ENCODE data around the gene SCEL.
"Not testable (repeated sequence)": the region's sequence is repeated elsewhere in the genome, so short reads cannot be mapped to it uniquely, and the experiment has no call there.

DNA sequence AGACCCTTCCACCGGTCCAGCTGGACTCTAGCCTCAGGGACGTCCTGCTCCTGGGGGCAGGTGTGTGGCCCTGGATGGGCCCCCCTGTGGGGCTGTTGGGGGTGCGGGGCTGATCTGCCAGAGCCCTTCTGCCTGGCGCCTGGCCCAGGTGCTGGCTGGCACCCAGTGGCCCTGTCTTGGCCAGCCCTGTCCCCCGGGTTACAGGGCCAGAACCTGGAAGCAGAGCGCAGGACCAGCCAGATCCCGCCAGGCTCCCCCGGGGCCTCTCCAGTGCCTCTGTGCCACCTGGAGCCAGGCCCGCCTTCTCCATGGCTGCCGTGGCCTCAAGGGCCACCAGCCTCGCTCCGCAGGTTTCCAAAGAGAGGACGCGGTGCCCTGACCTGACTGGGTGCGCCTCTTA is 127.3 kb downstream of the SCEL start:
- TF ChIP-seq, protein P1, sequence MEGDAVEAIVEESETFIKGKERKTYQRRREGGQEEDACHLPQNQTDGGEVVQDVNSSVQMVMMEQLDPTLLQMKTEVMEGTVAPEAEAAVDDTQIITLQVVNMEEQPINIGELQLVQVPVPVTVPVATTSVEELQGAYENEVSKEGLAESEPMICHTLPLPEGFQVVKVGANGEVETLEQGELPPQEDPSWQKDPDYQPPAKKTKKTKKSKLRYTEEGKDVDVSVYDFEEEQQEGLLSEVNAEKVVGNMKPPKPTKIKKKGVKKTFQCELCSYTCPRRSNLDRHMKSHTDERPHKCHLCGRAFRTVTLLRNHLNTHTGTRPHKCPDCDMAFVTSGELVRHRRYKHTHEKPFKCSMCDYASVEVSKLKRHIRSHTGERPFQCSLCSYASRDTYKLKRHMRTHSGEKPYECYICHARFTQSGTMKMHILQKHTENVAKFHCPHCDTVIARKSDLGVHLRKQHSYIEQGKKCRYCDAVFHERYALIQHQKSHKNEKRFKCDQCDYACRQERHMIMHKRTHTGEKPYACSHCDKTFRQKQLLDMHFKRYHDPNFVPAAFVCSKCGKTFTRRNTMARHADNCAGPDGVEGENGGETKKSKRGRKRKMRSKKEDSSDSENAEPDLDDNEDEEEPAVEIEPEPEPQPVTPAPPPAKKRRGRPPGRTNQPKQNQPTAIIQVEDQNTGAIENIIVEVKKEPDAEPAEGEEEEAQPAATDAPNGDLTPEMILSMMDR (IDR thresholded peaks at IDR 0.05; ENCODE audit: low read length), result not testable (repeated sequence)
- TF ChIP-seq EZH2 (optimal IDR thresholded peaks at IDR 0.05; ENCODE audit: low read depth, low read length), result not testable (repeated sequence)

All from MM.1S (cell line).